ENCODE results near the gene LSM14B.

- TF ChIP-seq POLR2AphosphoS5 (IDR thresholded peaks at IDR 0.05; ENCODE audit: low read depth, low read length), result no peak
- no peak for TF ChIP-seq POLR2A (IDR thresholded peaks at IDR 0.05; ENCODE audit: low read depth, low read length)
- no peak for TF ChIP-seq TAF1 (IDR thresholded peaks at IDR 0.05; ENCODE audit: borderline replicate concordance, low read depth, low read length)
Measured at GRCh38 chr20:62127799-62128198, 5.5 kb downstream of the LSM14B start.
